ENCODE data around the gene ARHGAP24. TPM values are rescaled to one million over a fixed set of nuclear protein-coding genes. Genes with fewer than 3 reads are reported as not detected.
"Not testable (repeated sequence)": the region's sequence is repeated elsewhere in the genome, so short reads cannot be mapped to it uniquely, and the experiment has no call there.

Gene ARHGAP24
- total RNA-seq, 1 experiment from 2014 or later, result 1.3 TPM

DNA sequence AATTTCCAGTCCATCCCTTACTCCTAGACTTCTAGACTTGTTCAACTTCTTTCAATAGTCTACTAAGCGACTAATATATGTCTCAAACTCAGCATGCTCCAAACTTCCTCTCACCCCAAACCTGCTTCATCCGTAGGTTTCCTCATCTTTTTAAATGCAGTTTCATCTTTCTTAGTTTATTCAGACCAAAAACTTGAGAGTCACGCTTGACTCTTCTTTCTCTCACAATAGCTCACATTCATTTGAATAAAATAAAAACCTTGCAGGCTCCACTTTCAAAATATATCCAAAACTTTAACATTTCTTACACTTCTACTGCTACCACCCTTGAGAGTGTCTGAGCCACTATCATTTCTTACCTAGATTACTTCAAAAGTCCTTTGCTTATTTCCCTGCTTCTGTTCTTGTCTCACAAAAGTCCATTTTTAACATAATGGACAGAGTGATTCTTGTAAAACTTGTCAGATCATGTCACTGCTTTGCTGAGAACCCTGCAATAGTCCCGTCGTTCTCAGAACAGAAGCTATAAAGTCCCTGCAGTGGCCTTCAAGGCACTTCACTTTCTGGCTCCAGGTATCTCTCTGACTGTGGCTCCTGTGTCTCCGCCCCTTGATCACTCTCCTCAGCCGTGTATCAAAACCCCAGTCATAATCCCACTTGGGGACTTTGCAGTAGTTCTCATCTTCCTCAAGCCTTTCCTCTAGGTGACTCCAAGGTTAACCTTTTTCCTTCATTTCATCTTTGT lies 167.6 kb downstream of the ARHGAP24 start:
- no peak for DNase-seq (ENCODE audit: extremely low read depth, low read depth)

DNA sequence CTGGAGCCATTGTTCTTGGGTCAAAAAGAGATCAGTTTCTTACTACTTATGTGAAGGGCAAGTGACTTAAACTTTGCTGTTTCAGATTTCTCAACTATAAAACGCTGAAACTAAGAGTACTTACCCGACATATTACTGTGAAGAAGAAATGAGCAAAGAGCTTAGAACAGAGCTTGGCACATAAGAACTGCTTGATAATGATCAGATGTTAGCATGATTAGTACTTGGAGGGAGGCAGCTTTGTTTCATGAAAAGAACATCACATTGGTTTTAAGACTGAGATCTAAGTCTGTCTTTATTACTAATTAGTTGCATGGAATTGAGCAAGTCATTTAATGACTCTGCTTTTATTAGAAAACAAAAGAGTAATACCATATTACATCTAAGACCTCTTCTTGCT lies 169.1 kb downstream of the ARHGAP24 start:
- DNase-seq (ENCODE audit: extremely low read depth, low read depth), result no peak

DNA sequence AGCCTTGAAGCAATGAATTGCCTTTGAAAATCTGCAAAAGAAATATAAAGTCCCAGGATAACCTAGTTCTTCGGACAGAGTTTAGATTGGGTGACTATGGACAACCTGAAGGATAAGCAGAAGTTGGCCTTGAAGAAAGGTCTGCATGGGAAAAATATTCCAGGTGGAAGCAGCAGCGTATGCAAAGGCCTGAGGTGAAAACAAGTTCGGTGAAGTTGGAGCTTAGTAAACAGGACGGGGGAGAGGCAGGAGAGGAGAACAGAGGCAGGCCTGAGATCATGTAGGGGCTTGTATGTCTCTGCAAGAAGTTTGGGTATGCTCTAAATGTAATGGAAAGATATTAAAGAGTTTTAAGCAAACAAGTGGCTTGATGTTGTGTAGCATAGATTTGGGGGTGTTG lies 176.0 kb downstream of the ARHGAP24 start:
- no peak for DNase-seq (ENCODE audit: extremely low read depth, low read depth)

DNA sequence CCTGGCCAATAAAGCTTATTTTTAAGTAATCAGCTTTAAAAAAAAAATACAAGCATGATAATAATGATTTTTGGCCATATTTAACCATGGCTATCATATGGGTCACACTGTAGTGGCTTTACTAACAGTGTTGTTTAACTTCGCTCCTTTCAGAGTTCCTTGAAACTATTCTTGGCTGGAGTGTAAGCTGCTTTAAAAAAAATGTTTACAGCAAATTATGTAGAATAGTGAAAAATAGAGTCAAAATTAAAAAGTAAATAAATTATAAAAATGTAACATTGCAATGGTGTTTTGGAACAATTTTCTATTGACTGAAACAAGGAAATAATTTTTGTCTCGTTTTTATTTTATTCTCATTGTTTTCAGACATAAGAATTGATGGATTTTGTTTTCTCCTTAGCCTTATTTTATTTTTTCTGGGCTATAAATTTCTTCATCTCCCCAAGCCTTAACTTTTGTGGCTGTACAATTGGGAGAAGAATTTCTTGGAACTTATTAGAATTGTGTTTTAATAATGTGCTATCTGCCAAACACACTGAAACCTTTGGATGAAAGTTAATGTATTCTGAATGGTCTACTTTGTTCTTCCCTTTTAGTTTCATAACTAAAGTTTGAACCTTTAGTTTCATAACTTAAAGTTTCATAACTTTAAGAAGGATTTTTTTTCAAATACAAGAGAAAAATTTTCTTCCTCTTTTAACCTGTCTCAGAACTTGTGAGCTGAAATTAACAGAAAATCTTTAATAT lies 182.0 kb downstream of the ARHGAP24 start:
- DNase-seq (ENCODE audit: extremely low read depth, low read depth), result no peak

DNA sequence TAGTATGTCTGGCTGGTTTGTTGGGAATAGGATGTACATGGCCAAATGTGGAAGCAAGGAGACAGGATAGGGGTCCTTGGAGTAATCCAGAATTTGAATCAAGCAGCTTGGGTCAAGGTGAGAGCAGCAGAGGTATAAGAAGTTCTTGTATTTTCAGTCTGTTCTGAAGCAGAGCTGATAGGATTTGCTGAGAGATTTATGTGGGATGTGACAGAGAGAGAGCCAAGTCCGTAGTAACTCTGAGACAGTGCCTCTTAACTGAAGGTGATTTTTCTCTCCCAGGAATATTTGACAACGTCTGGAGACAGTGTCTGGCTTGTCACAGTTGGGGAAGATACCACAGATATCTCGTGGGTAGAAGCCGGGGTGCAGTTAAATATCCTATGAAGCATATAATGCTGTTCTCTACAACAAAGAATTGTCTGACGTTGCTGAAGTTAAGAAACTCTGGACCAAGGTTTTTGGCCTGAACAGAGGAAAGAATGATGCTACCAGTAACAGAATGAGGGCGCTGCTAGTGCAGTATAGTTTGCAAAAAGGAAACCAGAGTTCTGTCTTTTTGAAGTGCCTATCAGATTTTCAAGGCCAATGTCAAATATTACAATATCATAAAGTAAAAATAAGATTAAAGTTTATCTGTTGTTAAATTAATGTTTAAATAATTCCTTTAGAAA lies 184.0 kb downstream of the ARHGAP24 start:
- no peak for DNase-seq (ENCODE audit: extremely low read depth, low read depth)

DNA sequence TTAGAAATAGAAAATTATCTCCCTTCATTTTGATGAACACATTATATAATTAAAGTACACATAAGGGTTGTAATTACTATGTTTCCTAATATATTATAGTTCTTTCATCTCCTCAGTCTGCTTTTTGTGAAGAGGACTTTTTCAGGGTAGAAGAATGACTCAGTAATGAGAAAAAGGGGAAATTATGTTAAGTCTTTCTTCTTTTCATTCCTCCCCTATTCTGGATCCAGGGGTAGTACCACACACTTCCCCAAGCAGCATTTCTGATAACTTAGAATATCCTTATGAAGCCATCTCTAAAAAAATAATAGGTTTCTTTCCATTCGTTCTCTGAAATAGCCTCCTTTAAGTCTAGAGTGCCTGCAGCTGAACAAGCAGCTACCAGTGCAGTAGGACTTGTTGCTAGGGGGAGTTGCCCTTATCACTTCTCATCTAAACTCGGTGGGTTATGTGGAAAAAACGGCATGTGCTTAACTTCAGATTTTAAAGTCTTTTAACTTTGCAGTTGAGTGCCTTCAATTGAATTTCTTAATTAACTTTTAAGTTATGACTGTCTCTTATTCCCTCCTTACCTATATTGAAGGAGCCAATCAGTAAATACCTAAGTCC lies 184.8 kb downstream of the ARHGAP24 start:
- DNase-seq (ENCODE audit: extremely low read depth, low read depth), result no peak

DNA sequence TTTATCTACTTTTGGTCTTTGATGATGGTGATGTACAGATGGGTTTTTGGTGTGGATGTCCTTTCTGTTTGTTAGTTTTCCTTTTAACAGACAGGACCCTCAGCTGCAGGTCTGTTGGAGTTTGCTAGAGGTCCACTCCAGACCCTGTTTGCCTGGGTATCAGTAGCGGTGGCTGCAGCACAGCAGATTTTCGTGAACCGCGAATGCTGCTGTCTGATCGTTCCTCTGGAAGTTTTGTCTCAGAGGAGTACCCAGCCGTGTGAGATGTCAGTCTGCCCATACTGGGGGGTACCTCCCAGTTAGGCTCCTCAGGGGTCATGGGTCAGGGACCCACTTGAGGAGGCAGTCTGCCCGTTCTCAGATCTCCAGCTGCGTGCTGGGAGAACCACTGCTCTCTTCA lies 191.7 kb downstream of the ARHGAP24 start:
- not testable (repeated sequence) for DNase-seq (ENCODE audit: extremely low read depth, low read depth)

DNA sequence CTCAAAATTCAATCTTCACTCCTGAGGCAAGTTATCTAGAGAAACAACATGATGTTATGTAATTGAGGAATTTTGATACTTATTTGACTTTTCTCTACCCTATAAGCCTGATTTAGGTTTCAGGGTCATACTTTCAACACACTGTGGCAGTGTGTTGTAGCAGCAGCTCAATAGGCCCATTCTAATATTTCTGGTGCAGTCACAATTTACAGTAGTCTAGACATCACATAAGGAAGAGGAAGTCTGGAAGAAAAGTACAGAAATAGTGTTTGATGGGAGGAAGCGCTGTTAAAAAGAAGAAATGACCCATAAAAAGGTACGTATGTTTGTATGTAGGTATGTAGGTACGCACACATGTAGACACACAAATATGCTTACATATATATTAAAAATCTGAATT lies 194.3 kb downstream of the ARHGAP24 start:
- no peak for DNase-seq (ENCODE audit: extremely low read depth, low read depth)

DNA sequence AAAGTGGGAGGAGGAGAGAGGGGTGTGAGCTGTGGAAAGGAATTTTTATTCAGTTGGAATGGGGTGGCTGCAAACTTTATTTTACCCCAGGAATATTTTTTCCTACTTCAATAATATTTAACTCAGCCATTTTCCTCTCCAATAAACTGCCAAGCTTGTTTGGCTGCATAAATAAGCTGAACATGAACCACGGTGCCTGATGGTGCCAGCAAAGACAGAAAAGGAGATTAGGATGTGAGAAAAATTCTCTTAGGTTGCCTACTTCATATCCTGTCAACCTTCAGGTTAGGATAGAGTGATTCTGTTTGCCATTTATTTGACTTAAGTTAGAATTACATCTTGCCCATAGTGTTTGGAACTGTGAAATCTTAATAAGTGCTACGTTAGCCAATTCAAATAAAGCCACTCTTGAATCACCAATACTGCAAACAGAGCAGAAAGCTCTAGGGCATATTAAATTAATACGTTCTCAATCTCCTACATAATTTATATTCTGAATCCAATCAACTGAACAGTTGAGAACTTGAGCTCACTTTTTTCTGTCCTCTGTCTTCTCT lies 195.1 kb downstream of the ARHGAP24 start:
- no peak for DNase-seq (ENCODE audit: extremely low read depth, low read depth)

DNA sequence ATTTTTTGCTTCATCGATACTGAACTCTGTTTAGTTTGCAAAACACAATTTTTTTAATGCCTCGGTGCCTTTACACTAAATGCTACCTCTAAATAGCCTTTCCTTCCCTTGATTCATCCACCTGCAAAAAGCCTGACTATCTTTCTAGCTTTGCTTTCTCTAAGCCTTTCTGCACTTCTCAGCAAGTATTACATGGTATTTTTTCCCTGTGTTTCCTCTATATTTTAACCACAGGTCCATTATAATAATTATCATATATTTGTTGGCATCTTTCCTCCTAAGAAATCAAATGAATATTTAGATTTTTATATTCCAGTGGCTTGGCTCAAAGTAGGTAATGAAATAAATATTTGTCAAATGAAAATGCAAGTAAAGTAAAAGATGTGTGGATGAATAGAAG lies 196.2 kb downstream of the ARHGAP24 start:
- DNase-seq (ENCODE audit: extremely low read depth, low read depth), result no peak

DNA sequence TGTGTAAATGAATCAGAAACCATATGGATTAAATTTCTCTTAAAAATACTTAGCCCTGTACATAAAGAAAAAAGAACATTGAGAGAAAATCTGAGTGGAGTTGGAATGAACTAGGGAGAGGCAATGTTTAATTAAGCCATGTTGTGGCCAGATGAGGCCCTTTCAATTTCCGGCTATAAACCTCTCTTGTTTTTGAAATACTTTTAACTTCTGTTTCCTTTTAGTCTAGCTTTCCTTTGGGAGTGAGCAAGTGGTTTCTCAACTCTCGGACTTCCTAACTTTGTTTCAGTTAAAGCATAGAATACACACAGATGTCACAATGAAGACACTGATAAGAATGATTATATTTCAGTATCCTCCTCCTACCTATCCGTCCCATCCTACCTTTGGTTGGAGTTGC lies 197.2 kb downstream of the ARHGAP24 start:
- DNase-seq (ENCODE audit: extremely low read depth, low read depth), result no peak

DNA sequence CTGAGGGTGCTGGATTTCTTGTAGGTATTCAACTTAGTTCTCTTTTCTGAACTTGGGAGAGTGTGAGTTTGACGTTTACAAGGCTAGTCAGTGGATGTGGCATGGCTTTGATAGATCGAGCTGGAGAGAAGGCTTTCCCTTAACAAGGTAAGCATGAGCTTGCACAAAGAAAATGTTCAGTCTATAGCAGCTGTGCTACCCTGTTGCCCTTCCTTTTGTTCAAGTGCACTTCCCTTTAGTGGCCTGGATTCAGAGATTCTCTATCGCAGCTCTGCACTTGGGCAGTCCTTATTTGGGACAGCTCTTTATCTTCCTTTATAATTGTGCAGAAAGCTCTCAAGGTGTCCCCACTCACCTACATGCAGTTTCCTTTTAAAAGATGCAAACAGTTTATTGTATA lies 198.0 kb downstream of the ARHGAP24 start:
- no peak for DNase-seq (ENCODE audit: extremely low read depth, low read depth)

DNA sequence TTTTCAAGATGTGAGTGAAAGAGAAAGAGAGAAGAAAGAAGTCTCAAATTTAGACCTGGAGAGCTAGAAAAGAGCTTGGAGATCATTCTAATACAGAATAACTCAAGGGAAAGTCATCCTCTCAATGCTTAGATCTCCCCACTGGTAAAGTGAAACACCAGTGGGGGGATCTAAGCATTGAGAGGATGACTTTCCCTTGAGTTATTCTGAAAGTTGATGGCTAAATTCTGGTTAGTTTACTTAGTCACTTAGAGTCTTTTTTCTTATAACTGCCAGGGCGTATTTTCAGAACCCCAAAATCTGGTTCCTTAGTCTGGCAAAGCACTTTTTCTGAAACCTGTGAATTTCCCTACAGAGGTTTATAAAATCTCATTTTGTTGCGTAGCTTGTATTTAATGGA lies 198.6 kb downstream of the ARHGAP24 start:
- DNase-seq (ENCODE audit: extremely low read depth, low read depth), result no peak

DNA sequence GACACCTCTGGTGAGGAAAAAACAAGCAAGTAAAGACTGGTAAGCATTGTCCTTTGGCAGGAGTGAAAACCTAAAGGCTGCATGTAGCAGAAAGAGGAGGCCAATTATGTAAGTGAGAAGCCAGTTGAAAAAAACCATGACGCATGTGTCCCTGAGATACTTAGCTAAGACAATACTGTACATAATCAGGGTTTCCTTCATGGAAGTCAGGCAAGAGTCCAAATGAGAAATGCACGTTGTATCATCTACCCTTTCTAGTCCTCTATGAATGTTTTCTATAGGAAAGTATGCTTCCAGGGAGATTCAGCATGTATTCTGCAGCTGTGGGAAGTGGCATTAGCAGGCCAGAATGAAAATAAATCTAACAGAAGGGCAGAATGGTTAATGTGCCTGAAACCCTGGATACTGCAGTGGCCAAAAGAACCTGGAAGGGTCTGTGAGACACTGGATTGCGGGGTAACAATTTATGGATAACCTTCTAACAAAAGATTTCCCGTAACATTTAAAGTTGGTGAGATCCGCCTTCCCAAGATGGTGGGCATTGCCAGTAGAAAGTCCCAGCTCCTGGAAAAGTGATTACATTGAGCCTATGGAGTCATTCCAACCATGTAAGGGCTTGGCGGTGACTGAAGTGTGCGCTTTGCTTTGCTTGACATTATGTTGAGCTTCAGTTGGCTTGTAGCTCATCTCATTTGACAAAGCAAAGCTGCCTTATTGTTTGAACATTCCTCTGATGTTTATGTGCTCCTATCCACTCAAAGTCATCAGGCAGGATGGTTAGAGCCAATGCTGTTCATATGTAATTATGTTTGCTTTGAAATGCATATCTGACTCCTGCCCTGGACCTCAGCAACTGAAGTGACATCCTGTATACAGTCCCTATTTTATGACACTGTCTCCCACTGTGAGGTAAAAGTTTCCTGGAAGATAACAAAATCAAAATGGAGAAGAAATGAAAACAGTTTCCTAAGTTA lies 200.4 kb downstream of the ARHGAP24 start:
- no peak for DNase-seq (ENCODE audit: extremely low read depth, low read depth)

DNA sequence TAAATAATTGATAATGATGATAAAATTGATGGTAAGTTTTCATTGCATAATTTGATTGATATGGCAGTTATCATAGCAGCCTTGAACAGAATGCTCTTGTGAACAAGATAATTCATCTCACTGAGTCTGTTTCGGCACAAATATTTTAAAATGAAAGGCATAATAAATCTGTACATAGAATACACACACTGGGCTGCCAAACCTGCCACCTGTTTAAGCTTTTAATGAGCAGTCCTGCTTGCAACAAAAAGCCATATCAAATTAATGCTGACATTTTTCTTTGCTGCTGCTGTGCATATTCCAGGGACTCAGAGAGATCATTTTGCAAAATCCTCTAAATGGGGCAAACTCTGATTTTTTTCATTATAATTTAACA lies 201.1 kb downstream of the ARHGAP24 start:
- no peak for DNase-seq (ENCODE audit: extremely low read depth, low read depth)

DNA sequence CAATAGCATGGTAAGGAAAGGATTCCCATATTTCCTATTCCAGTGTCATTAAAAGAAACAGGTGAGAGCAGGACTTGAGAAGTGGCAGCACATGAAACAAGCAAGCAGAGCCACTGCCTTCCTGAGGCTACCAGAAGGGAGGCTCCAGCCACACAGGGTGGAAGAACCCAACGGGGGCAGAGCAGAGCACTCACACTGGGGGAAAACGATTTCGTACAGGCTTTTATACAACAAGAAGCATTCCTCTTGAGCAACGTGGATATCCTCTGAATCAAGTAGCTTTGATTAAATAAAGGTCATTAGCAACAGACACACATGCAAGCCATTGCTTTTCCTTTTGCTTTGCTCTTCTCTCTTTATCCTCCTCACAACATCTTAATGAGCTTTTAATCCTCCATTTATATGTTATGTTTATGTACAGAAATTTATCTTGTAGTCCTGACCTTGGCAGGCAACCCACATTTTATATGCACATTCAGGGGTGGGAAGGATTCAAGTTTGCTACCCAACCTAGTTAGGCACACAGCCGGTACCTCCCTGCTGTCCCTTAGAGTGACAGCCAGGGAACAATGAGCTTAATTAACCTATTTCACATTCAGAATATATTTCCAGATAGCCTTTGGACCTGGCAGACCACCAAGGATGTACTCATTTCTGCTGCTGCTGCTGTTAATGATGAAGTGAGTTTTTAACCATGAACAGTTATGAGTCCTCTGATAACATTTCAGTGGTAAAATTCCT lies 202.1 kb downstream of the ARHGAP24 start:
- DNase-seq (ENCODE audit: extremely low read depth, low read depth), result no peak

DNA sequence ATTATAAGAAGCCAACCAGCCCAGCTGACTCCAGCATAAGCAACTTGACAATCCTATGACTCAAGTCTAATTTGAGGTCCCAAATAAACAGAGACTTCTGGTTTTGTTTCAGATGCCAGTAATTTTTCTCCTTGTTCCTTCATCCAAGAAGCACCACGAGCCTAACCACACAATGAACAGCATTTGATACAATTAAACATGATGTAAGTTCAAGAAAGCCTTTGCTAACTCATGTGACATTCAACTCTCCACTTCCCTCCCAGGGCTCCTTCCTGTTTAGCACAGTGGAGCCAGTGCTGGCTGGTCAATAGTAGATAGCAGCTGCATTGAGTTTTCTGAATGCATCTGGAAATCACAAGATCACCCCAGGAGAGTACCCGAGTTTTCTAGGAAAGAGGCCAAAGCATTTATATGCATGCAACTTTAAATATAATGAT lies 206.3 kb downstream of the ARHGAP24 start:
- no peak for DNase-seq (ENCODE audit: extremely low read depth, low read depth)

DNA sequence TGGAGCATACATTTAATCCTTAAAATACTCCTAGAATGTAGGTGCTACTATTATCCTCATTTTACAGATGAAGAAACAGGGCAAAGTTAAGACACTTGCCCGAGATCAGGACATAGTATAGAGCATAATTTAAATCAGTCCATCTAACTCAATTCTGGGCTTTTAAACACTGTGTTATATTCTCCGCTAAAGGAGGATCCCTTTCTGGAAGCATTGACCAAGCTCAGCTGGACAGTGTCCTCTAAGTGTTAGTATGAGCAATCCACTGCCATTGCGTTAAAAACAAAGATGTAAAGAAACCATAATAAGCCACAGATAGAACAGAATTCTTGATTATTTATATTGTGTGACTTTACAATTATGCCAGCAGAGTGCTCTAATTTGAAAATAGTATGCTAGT lies 207.0 kb downstream of the ARHGAP24 start:
- DNase-seq (ENCODE audit: extremely low read depth, low read depth), result no peak

DNA sequence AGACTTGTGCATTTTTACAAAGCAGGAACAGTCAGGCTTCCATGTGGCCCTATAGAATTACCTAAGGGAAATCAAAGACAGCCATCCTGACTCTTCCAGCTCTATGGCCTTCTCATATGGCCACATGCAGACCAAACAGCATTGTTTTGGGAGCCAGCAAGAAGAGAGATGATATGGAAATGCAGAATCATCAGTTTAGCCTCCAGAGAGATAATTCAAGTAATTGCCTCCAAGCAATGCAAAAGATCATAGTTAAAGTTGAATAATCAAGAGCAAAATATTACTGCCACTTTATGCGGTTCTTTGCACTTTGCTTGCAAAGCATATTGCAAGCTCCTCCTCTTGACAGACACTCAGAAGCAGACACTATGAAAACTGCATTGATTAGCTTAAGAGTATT lies 207.4 kb downstream of the ARHGAP24 start:
- no peak for DNase-seq (ENCODE audit: extremely low read depth, low read depth)
